ENCODE data around the gene CNDP2.

DNA sequence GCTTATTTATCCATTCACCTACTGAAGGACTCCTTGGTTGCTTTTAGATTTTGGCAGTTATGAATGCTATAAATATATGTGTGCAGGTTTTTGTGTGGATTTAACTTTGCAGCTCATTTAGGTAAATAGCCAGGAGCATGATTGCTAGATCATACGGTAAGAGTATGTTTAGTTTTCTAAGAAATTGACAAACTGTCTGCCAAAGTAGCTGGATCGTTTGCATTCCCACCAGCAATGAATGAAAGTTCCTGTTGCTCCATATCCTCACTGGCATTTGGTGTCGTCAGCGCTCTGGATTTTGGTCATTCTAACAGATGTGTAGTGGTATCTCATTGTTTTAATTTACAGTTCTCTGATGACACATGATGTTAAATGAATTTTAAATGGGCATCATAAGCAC, 30.4 kb upstream of the CNDP2 start:
- TF ChIP-seq, protein P1, sequence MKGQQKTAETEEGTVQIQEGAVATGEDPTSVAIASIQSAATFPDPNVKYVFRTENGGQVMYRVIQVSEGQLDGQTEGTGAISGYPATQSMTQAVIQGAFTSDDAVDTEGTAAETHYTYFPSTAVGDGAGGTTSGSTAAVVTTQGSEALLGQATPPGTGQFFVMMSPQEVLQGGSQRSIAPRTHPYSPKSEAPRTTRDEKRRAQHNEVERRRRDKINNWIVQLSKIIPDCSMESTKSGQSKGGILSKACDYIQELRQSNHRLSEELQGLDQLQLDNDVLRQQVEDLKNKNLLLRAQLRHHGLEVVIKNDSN (IDR thresholded peaks at IDR 0.05), result no peak
- TF ChIP-seq TAF1 (IDR thresholded peaks at IDR 0.05; ENCODE audit: low read depth), result no peak
- no peak for TF ChIP-seq RAD21 (IDR thresholded peaks at IDR 0.05; ENCODE audit: low read depth)
- no peak for TF ChIP-seq TEAD4 (IDR thresholded peaks at IDR 0.05)
- TF ChIP-seq CEBPB (IDR thresholded peaks at IDR 0.05), result no peak
- TF ChIP-seq, protein P2, sequence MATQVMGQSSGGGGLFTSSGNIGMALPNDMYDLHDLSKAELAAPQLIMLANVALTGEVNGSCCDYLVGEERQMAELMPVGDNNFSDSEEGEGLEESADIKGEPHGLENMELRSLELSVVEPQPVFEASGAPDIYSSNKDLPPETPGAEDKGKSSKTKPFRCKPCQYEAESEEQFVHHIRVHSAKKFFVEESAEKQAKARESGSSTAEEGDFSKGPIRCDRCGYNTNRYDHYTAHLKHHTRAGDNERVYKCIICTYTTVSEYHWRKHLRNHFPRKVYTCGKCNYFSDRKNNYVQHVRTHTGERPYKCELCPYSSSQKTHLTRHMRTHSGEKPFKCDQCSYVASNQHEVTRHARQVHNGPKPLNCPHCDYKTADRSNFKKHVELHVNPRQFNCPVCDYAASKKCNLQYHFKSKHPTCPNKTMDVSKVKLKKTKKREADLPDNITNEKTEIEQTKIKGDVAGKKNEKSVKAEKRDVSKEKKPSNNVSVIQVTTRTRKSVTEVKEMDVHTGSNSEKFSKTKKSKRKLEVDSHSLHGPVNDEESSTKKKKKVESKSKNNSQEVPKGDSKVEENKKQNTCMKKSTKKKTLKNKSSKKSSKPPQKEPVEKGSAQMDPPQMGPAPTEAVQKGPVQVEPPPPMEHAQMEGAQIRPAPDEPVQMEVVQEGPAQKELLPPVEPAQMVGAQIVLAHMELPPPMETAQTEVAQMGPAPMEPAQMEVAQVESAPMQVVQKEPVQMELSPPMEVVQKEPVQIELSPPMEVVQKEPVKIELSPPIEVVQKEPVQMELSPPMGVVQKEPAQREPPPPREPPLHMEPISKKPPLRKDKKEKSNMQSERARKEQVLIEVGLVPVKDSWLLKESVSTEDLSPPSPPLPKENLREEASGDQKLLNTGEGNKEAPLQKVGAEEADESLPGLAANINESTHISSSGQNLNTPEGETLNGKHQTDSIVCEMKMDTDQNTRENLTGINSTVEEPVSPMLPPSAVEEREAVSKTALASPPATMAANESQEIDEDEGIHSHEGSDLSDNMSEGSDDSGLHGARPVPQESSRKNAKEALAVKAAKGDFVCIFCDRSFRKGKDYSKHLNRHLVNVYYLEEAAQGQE (IDR thresholded peaks at IDR 0.05; ENCODE audit: low read depth), result no peak
- no peak for TF ChIP-seq ZBTB7A (IDR thresholded peaks at IDR 0.05; ENCODE audit: low read depth)
- no peak for TF ChIP-seq EP300 (IDR thresholded peaks at IDR 0.05; ENCODE audit: borderline replicate concordance)
- TF ChIP-seq, protein P3, sequence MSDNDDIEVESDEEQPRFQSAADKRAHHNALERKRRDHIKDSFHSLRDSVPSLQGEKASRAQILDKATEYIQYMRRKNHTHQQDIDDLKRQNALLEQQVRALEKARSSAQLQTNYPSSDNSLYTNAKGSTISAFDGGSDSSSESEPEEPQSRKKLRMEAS (IDR thresholded peaks at IDR 0.05), result no peak
- no peak for TF ChIP-seq NFIC (IDR thresholded peaks at IDR 0.05)
- no peak for TF ChIP-seq FOXM1 (IDR thresholded peaks at IDR 0.05; ENCODE audit: borderline replicate concordance, low read depth)
- no peak for TF ChIP-seq EGR1 (IDR thresholded peaks at IDR 0.05)
- TF ChIP-seq YY1 (IDR thresholded peaks at IDR 0.05; ENCODE audit: low read depth), result no peak

Data from Ishikawa (cell line).